22Rv1 (cell line): ENCODE measurements around the gene ADAMTS8.
A peak's percentile ranks its signal among the peaks of the same experiment; 100 is the strongest.

ENCODE experiments used
- H3K27ac ChIP-seq: fragments of 450-650 bp; 2 replicates; pipeline ENCODE4 v1.5.1; 2017
- ZFX ChIP-seq: fragments of 450-650 bp; IDR thresholded peaks from 2 replicates; pipeline ENCODE4 v1.6.1; 2017; ENCODE audit warnings: antibody characterized with exemption, borderline replicate concordance
- TF ChIP-seq, protein P1 (sequence below): fragments of 450-650 bp; IDR thresholded peaks from 2 replicates; pipeline ENCODE4 v1.5.1; 2017; ENCODE audit warnings: mild to moderate bottlenecking

The ADAMTS8 gene

GRCh38 chr11:130433357-130433756 is 4.9 kb upstream of the ADAMTS8 start:
- H3K27ac ChIP-seq = no peak overlapping the region
- no peak for TF ChIP-seq ZFX
- TF ChIP-seq, protein P1, sequence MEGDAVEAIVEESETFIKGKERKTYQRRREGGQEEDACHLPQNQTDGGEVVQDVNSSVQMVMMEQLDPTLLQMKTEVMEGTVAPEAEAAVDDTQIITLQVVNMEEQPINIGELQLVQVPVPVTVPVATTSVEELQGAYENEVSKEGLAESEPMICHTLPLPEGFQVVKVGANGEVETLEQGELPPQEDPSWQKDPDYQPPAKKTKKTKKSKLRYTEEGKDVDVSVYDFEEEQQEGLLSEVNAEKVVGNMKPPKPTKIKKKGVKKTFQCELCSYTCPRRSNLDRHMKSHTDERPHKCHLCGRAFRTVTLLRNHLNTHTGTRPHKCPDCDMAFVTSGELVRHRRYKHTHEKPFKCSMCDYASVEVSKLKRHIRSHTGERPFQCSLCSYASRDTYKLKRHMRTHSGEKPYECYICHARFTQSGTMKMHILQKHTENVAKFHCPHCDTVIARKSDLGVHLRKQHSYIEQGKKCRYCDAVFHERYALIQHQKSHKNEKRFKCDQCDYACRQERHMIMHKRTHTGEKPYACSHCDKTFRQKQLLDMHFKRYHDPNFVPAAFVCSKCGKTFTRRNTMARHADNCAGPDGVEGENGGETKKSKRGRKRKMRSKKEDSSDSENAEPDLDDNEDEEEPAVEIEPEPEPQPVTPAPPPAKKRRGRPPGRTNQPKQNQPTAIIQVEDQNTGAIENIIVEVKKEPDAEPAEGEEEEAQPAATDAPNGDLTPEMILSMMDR = no peak

DNA sequence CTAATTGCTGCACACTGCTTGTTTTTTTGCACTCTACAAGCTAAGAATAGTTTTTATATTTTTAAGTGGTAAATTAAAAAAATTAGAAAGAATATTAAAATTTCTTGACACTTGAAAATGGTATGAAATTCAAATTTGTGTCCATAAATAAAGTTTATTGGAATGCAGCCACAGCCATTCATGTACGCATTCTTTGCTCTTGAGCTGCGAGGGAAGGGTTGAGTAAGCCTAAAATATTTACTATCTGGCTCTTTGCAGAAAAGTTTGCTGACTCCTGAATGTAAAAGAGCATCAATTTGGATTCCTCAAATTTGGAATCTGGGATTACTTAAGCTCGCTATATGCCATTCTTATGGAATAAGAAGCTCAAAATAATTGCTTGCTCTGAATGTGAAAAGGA is 3.4 kb upstream of the ADAMTS8 start:
- no peak overlapping the region for H3K27ac ChIP-seq
- TF ChIP-seq, protein P1 = no peak; the same call in 1 of the 2 replicates
- TF ChIP-seq ZFX = no peak

- TF ChIP-seq ZFX = no peak
- TF ChIP-seq, protein P1 = peak; percentile 75
- no peak overlapping the region for H3K27ac ChIP-seq
Observed at GRCh38 chr11:130431331-130431773, 2.9 kb upstream of the ADAMTS8 start.

- TF ChIP-seq, protein P1 = no peak
- no peak for TF ChIP-seq ZFX
- no peak overlapping the region for H3K27ac ChIP-seq
Observed at GRCh38 chr11:130429983-130430382, 1.6 kb upstream of the ADAMTS8 start.

GRCh38 chr11:130429120-130429681 is 792 bp upstream of the ADAMTS8 start:
- no peak for TF ChIP-seq ZFX
- TF ChIP-seq, protein P1 = no peak
- no peak overlapping the region for H3K27ac ChIP-seq

DNA sequence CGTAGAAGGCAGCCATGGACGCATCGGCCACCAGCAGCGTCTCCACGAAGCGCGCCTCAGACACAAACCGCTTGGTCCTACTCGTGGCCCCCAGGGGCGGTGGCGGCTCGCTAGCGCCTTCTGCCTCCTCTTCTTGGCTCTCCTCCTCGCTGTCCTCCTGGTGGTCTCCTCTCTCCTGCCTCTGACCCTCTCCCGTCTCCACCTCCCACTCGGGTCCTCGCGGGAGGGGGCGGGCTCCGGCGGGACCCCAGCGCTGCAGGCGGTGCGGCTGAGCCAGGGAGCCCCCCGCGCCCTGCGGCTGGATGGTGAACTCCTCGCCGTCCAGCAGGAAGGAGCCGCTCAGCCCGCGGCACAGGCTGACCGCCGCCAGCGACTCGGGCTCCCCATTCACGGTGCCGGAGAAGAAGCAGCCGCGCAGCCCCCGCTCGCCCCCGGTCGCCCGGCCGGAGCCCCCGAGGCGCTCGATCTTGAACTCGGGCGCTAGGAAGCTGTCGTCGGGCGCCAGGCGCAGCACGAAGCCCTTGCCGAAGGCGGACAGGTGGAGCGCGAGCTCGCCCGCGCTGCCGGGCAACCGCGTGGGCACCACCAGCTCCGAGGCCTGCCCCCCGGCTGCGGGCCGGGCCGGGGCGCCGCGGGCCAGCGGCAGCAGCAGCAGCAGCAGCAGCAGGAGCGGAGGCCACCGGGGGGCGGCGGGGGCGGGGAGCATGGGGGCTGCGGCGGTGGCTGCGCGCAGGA is 661 bp downstream of the ADAMTS8 start:
- no peak overlapping the region for H3K27ac ChIP-seq
- TF ChIP-seq ZFX = no peak
- TF ChIP-seq, protein P1 = no peak

GRCh38 chr11:130426837-130427341 is 1.5 kb downstream of the ADAMTS8 start:
- TF ChIP-seq, protein P1 = no peak
- TF ChIP-seq ZFX = no peak
- H3K27ac ChIP-seq = no peak overlapping the region
